GM20431 (cell line): Measurements from ENCODE around the gene TSPAN14.

Source experiments
- in situ Hi-C: fragments of 300-500 bp; cut with MseI, MboI; formaldehyde crosslinking; loops from one replicate; pipeline ENCODE4 v1.15.0; 2020; ENCODE audit warnings: low sequenced_read_pairs; ENCODE audit not compliant: unreplicated experiment

TSPAN14 gene

GRCh38 chr10:80485076-80485945 lies 31.2 kb downstream of the TSPAN14 start:
- in situ Hi-C loops: no loop called here

GRCh38 chr10:80485946-80486764 lies 32.0 kb downstream of the TSPAN14 start:
- in situ Hi-C loops: no loop called here

GRCh38 chr10:80486785-80487420 lies 32.8 kb downstream of the TSPAN14 start:
- in situ Hi-C loops: no loop called here

- in situ Hi-C loops: no loop called here
These were observed 33.3 kb downstream of the TSPAN14 start for GRCh38 chr10:80487421-80487785.

GRCh38 chr10:80487791-80488538 lies 33.9 kb downstream of the TSPAN14 start:
- in situ Hi-C loops: no loop called here

- in situ Hi-C loops: no loop called here
These were observed 34.5 kb downstream of the TSPAN14 start for GRCh38 chr10:80488539-80489066.

GRCh38 chr10:80489371-80490112 lies 35.4 kb downstream of the TSPAN14 start:
- in situ Hi-C loops: no loop called here

- in situ Hi-C loops: no loop called here
These were observed 37.4 kb downstream of the TSPAN14 start for GRCh38 chr10:80491251-80492102.

- in situ Hi-C loops: no loop called here
These were observed 38.9 kb downstream of the TSPAN14 start for GRCh38 chr10:80492848-80493521.

- in situ Hi-C loops: no loop called here
These were observed 39.5 kb downstream of the TSPAN14 start for GRCh38 chr10:80493522-80494051.

- in situ Hi-C loops: no loop called here
These were observed 42.6 kb downstream of the TSPAN14 start for GRCh38 chr10:80496555-80497172.

GRCh38 chr10:80497187-80498077 lies 43.3 kb downstream of the TSPAN14 start:
- in situ Hi-C loops: no loop called here

GRCh38 chr10:80498078-80498832 lies 44.1 kb downstream of the TSPAN14 start:
- in situ Hi-C loops: no loop called here

GRCh38 chr10:80498833-80499741 lies 45.0 kb downstream of the TSPAN14 start:
- in situ Hi-C loops: no loop called here
